Measurements from ENCODE around the gene BAG5.
A peak's percentile ranks its signal among the peaks of the same experiment; 100 is the strongest.

The BAG5 gene

GRCh38 chr14:103522649-103523574 is 39.5 kb downstream of the BAG5 start, which contains the start of gene CKB:
TSS of gene CKB (minus strand) at chr14:103522830. CDS start at chr14:103522493, 337 bp downstream.
- peaks cover 12% of the 10 kb centered on the region for H3K36me3 ChIP-seq (ENCODE audit: control insufficient read depth, low read depth, low read length)
- H3K4me1 ChIP-seq (ENCODE audit: control insufficient read depth, low read depth, low read length), result peaks cover 3% of the 10 kb centered on the region
- H3K4me3 ChIP-seq (ENCODE audit: low read length), result peak within 1 kb of the TSS; percentile 78
- H3K9me3 ChIP-seq (ENCODE audit: control insufficient read depth, low read depth, low read length), result no peaks in the 10 kb centered on the region
- peak within 1 kb of the TSS; percentile 75 for H3K9ac ChIP-seq (ENCODE audit: low read length)
- no peak within 1 kb of the TSS for H3K27ac ChIP-seq (ENCODE audit: low read length)
- H3K27me3 ChIP-seq (ENCODE audit: control insufficient read depth, insufficient read depth, low read length), result peaks cover 30% of the 10 kb centered on the region

- Histone ChIP-seq H3K9ac (ENCODE audit: low read length) (peak overlapping the region; percentile 75), H3K36me3 (ENCODE audit: control insufficient read depth, low read depth, low read length) (peaks cover 12% of the 10 kb centered on the region), H3K27ac (ENCODE audit: low read length) (no peak overlapping the region)
These were observed 40.4 kb downstream of the BAG5 start for GRCh38 chr14:103521951-103522563.

GRCh38 chr14:103521438-103521950 is 41.0 kb downstream of the BAG5 start:
- peak overlapping the region; percentile 78 for H3K4me3 ChIP-seq (ENCODE audit: low read length)
- peaks cover 12% of the 10 kb centered on the region for H3K36me3 ChIP-seq (ENCODE audit: control insufficient read depth, low read depth, low read length)
- H3K27ac ChIP-seq (ENCODE audit: low read length), result no peak overlapping the region
- peaks cover 30% of the 10 kb centered on the region for H3K27me3 ChIP-seq (ENCODE audit: control insufficient read depth, insufficient read depth, low read length)
- H3K4me1 ChIP-seq (ENCODE audit: control insufficient read depth, low read depth, low read length), result peaks cover 3% of the 10 kb centered on the region
- H3K9me3 ChIP-seq (ENCODE audit: control insufficient read depth, low read depth, low read length), result no peaks in the 10 kb centered on the region
- H3K9ac ChIP-seq (ENCODE audit: low read length), result peak overlapping the region; percentile 38

More at GRCh38 chr14:103521951-103522563, 40.4 kb downstream of the BAG5 start:
- peak overlapping the region; percentile 78 for H3K4me3 ChIP-seq (ENCODE audit: low read length)
- H3K27me3 ChIP-seq (ENCODE audit: control insufficient read depth, insufficient read depth, low read length), result peaks cover 30% of the 10 kb centered on the region
- peaks cover 3% of the 10 kb centered on the region for H3K4me1 ChIP-seq (ENCODE audit: control insufficient read depth, low read depth, low read length)
- no peaks in the 10 kb centered on the region for H3K9me3 ChIP-seq (ENCODE audit: control insufficient read depth, low read depth, low read length)

- Histone ChIP-seq H3K4me3 (ENCODE audit: low read length) (peak overlapping the region; percentile 78), H3K27me3 (ENCODE audit: control insufficient read depth, insufficient read depth, low read length) (peaks cover 27% of the 10 kb centered on the region), H3K27ac (ENCODE audit: low read length) (no peak overlapping the region), H3K36me3 (ENCODE audit: control insufficient read depth, low read depth, low read length) (peaks cover 12% of the 10 kb centered on the region), H3K9me3 (ENCODE audit: control insufficient read depth, low read depth, low read length) (no peaks in the 10 kb centered on the region), H3K4me1 (ENCODE audit: control insufficient read depth, low read depth, low read length) (peaks cover 3% of the 10 kb centered on the region), H3K9ac (ENCODE audit: low read length) (peak overlapping the region; percentile 38)
These were observed 41.6 kb downstream of the BAG5 start for GRCh38 chr14:103520657-103521437.

GRCh38 chr14:103520269-103520656 is 42.2 kb downstream of the BAG5 start:
- Histone ChIP-seq H3K4me1 (ENCODE audit: control insufficient read depth, low read depth, low read length) (peaks cover 3% of the 10 kb centered on the region), H3K36me3 (ENCODE audit: control insufficient read depth, low read depth, low read length) (peaks cover 12% of the 10 kb centered on the region), H3K27ac (ENCODE audit: low read length) (no peak overlapping the region), H3K9ac (ENCODE audit: low read length) (no peak overlapping the region), H3K4me3 (ENCODE audit: low read length) (no peak overlapping the region), H3K27me3 (ENCODE audit: control insufficient read depth, insufficient read depth, low read length) (peaks cover 25% of the 10 kb centered on the region), H3K9me3 (ENCODE audit: control insufficient read depth, low read depth, low read length) (no peaks in the 10 kb centered on the region)

- peaks cover 12% of the 10 kb centered on the region for H3K36me3 ChIP-seq (ENCODE audit: control insufficient read depth, low read depth, low read length)
- H3K27ac ChIP-seq (ENCODE audit: low read length), result no peak overlapping the region
- no peaks in the 10 kb centered on the region for H3K9me3 ChIP-seq (ENCODE audit: control insufficient read depth, low read depth, low read length)
- no peak overlapping the region for H3K4me3 ChIP-seq (ENCODE audit: low read length)
- H3K4me1 ChIP-seq (ENCODE audit: control insufficient read depth, low read depth, low read length), result peaks cover 3% of the 10 kb centered on the region
- H3K27me3 ChIP-seq (ENCODE audit: control insufficient read depth, insufficient read depth, low read length), result peaks cover 20% of the 10 kb centered on the region
- H3K9ac ChIP-seq (ENCODE audit: low read length), result no peak overlapping the region
These were observed 42.6 kb downstream of the BAG5 start for GRCh38 chr14:103519837-103520212.

- Histone ChIP-seq H3K27ac (ENCODE audit: low read length) (no peak overlapping the region), H3K9ac (ENCODE audit: low read length) (no peak overlapping the region), H3K4me3 (ENCODE audit: low read length) (no peak overlapping the region)
These were observed 43.2 kb downstream of the BAG5 start for GRCh38 chr14:103519043-103519836.

GRCh38 chr14:103518422-103519042 is 43.9 kb downstream of the BAG5 start:
- Histone ChIP-seq H3K9me3 (ENCODE audit: control insufficient read depth, low read depth, low read length) (no peaks in the 10 kb centered on the region), H3K27ac (ENCODE audit: low read length) (no peak overlapping the region), H3K27me3 (ENCODE audit: control insufficient read depth, insufficient read depth, low read length) (peaks cover 7% of the 10 kb centered on the region), H3K4me1 (ENCODE audit: control insufficient read depth, low read depth, low read length) (peaks cover 3% of the 10 kb centered on the region), H3K4me3 (ENCODE audit: low read length) (no peak overlapping the region), H3K9ac (ENCODE audit: low read length) (no peak overlapping the region), H3K36me3 (ENCODE audit: control insufficient read depth, low read depth, low read length) (peaks cover 12% of the 10 kb centered on the region)

More at GRCh38 chr14:103519043-103519836, 43.2 kb downstream of the BAG5 start:
- peaks cover 15% of the 10 kb centered on the region for H3K27me3 ChIP-seq (ENCODE audit: control insufficient read depth, insufficient read depth, low read length)
- peaks cover 12% of the 10 kb centered on the region for H3K36me3 ChIP-seq (ENCODE audit: control insufficient read depth, low read depth, low read length)
- H3K9me3 ChIP-seq (ENCODE audit: control insufficient read depth, low read depth, low read length), result no peaks in the 10 kb centered on the region
- peaks cover 3% of the 10 kb centered on the region for H3K4me1 ChIP-seq (ENCODE audit: control insufficient read depth, low read depth, low read length)

- H3K27ac ChIP-seq (ENCODE audit: low read length), result no peak overlapping the region
- H3K36me3 ChIP-seq (ENCODE audit: control insufficient read depth, low read depth, low read length), result peaks cover 12% of the 10 kb centered on the region
- H3K4me3 ChIP-seq (ENCODE audit: low read length), result no peak overlapping the region
- H3K4me1 ChIP-seq (ENCODE audit: control insufficient read depth, low read depth, low read length), result peaks cover 3% of the 10 kb centered on the region
- H3K9ac ChIP-seq (ENCODE audit: low read length), result no peak overlapping the region
- no peaks in the 10 kb centered on the region for H3K9me3 ChIP-seq (ENCODE audit: control insufficient read depth, low read depth, low read length)
- H3K27me3 ChIP-seq (ENCODE audit: control insufficient read depth, insufficient read depth, low read length), result peaks cover under 1% of the 10 kb centered on the region
These were observed 44.6 kb downstream of the BAG5 start for GRCh38 chr14:103517721-103518421.

GRCh38 chr14:103517174-103517566 is 45.3 kb downstream of the BAG5 start:
- H3K9me3 ChIP-seq (ENCODE audit: control insufficient read depth, low read depth, low read length), result no peaks in the 10 kb centered on the region
- H3K9ac ChIP-seq (ENCODE audit: low read length), result no peak overlapping the region
- H3K27me3 ChIP-seq (ENCODE audit: control insufficient read depth, insufficient read depth, low read length), result no peaks in the 10 kb centered on the region
- no peak overlapping the region for H3K27ac ChIP-seq (ENCODE audit: low read length)
- H3K4me3 ChIP-seq (ENCODE audit: low read length), result no peak overlapping the region
- H3K4me1 ChIP-seq (ENCODE audit: control insufficient read depth, low read depth, low read length), result peaks cover 3% of the 10 kb centered on the region
- H3K36me3 ChIP-seq (ENCODE audit: control insufficient read depth, low read depth, low read length), result peaks cover 12% of the 10 kb centered on the region
